Psoas muscle (tissue), 8 donors: ENCODE measurements around the gene NEK6. TPM values are rescaled to one million over a fixed set of nuclear protein-coding genes. Genes with fewer than 3 reads are reported as not detected.

Experiments
- ATAC-seq, 4 donors: fragments of 200-7000 bp; cut with Tn5 transposase; one replicate each; pipeline ENCODE4 v1.9.1; 2020; ENCODE audit warnings: moderate library complexity in 3 of 4, mild to moderate bottlenecking in 2 of 4
- DNase-seq, 2 donors: peaks; one replicate each; pipeline ENCODE4 v3.0.0-alpha.2; 2020
- H3K27ac ChIP-seq: fragments of 200-600 bp; one replicate; pipeline ENCODE4 v1.8.0; 2022
- H3K27me3 ChIP-seq, 3 donors: fragments of 200-600 bp in 1 of 3; one replicate each; pipeline versions ENCODE4 v1.6.1 to v1.8.0; 2013 to 2022; ENCODE audit warnings: low read length in 2 of 3, mild to moderate bottlenecking in 2 of 3, moderate library complexity in 1 of 3; ENCODE audit not compliant: insufficient read depth in 3 of 3
- H3K36me3 ChIP-seq, 2 donors: fragments of 200-600 bp in 1 of 2; one replicate each; pipeline versions ENCODE4 v1.6.1 to v1.8.0; 2013 to 2022; ENCODE audit warnings: low read depth in 1 of 2, mild to moderate bottlenecking in 1 of 2, moderate library complexity in 1 of 2; ENCODE audit not compliant: insufficient read depth in 1 of 2
- H3K4me1 ChIP-seq: fragments of 200-600 bp; one replicate; pipeline ENCODE4 v1.8.0; 2022
- H3K4me3 ChIP-seq: fragments of 200-600 bp; one replicate; pipeline ENCODE4 v1.8.0; 2022; ENCODE audit warnings: mild to moderate bottlenecking
- H3K9me3 ChIP-seq: fragments of 200-600 bp; one replicate; pipeline ENCODE4 v1.8.0; 2022
- WGBS, 3 donors: extraction: QIAGEN DNeasy Blood & Tissue Kit; methylation state at CpG; one replicate each; pipeline versions ENCODE4 v1.1.6 to v1.1.7; 2013; 5-methylcytosine and 5-hydroxymethylcytosine counted together
- intact Hi-C, 2 donors: fragments of 100-400 bp; cut with DNase I; formaldehyde crosslinking; loops; one replicate each; pipeline versions ENCODE4 v1.11.0 to v1.14.2; 2022
- polyA plus RNA-seq, 3 donors: library from polyadenylated mRNA; stranded (reverse); fragments of 200-250 nt; gene quantifications; one replicate each; pipeline ENCODE4 v1.2.3, GENCODE V29; 2013
- total RNA-seq, 4 donors: library from RNA; stranded (reverse); fragmentation: NEBNext Ultra II Directional in 2 of 4; extraction: Animal tissue kit (Norgen Biotek cat#: 25700) in 2 of 4; gene quantifications; one replicate each; pipeline versions ENCODE4 v1.2.1 to v1.2.4, GENCODE V29; 2021 to 2023
- TF ChIP-seq, protein P1 (sequence below): fragments of 200-600 bp; IDR thresholded peaks from one replicate; pipeline ENCODE4 v1.8.0; 2022; ENCODE audit warnings: antibody characterized with exemption
- donor health status: healthy with polysubstance abuse.
- donor health status: DM: no; HTN: no; CAD: no; lungs with moderate emphysema.
- donor health status: Bipolar disorder and iron deficiency.
- donor health status: healthy.
- donor health status: DM: yes; HTN: yes; CAD: no.
- donor health status: DM: no; HTN: no; CAD: no.
- donor health status: DM: no; HTN: no; CAD: no.
- donor health status: DM: yes; HTN: yes; CAD: no.

The NEK6 gene
- total and polyA plus RNA-seq, 7 donors = 2.0 to 16.0 (median 5.3) TPM

DNA sequence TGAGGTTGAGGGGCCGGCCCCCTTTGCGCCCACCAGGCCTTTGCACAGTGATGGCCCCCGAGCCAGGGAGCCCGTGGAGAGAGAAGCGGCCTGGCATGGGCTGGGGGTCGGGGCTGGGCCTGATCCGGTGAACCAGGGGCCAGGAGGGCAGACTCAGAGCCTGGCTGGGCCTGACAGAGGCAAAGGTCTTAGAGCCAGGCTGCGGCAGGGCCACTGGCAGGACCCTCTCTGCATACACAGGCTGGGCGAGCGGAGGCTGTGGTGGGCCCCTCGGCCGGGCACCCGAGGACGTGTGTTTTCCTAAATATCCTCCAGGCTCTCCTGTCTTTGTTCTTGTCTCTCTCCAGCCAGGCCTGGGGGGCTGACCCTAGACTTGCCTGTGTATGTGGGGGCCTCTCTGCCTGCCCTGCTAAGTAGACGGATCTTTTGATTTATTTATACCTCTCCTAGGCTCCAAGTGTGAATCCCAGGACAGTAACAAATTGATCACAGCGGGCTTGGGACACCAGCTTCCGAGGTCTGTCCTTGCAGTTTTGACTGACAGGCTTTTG is 933 bp downstream of the NEK6 start:
- peaks cover 29% of the 10 kb centered on the region for H3K4me1 ChIP-seq
- 14 to 48% (median 20%) methylated on average over 15 to 17 of the region's 17 CpGs for WGBS, 3 donors
- H3K27ac ChIP-seq = peak overlapping the region; percentile 76
- H3K36me3 ChIP-seq = no peaks in the 10 kb centered on the region
- peak overlapping the region; percentile 84 for H3K4me3 ChIP-seq
- intact Hi-C loops = no loop called here
- DNase-seq = peak in 1 of 2 donors; percentile 56
- ATAC-seq = peak; percentile 23 to 53 (median 40)
- TF ChIP-seq, protein P1, sequence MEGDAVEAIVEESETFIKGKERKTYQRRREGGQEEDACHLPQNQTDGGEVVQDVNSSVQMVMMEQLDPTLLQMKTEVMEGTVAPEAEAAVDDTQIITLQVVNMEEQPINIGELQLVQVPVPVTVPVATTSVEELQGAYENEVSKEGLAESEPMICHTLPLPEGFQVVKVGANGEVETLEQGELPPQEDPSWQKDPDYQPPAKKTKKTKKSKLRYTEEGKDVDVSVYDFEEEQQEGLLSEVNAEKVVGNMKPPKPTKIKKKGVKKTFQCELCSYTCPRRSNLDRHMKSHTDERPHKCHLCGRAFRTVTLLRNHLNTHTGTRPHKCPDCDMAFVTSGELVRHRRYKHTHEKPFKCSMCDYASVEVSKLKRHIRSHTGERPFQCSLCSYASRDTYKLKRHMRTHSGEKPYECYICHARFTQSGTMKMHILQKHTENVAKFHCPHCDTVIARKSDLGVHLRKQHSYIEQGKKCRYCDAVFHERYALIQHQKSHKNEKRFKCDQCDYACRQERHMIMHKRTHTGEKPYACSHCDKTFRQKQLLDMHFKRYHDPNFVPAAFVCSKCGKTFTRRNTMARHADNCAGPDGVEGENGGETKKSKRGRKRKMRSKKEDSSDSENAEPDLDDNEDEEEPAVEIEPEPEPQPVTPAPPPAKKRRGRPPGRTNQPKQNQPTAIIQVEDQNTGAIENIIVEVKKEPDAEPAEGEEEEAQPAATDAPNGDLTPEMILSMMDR = no peak
- no peaks in the 10 kb centered on the region for H3K27me3 ChIP-seq
- no peaks in the 10 kb centered on the region for H3K9me3 ChIP-seq

DNA sequence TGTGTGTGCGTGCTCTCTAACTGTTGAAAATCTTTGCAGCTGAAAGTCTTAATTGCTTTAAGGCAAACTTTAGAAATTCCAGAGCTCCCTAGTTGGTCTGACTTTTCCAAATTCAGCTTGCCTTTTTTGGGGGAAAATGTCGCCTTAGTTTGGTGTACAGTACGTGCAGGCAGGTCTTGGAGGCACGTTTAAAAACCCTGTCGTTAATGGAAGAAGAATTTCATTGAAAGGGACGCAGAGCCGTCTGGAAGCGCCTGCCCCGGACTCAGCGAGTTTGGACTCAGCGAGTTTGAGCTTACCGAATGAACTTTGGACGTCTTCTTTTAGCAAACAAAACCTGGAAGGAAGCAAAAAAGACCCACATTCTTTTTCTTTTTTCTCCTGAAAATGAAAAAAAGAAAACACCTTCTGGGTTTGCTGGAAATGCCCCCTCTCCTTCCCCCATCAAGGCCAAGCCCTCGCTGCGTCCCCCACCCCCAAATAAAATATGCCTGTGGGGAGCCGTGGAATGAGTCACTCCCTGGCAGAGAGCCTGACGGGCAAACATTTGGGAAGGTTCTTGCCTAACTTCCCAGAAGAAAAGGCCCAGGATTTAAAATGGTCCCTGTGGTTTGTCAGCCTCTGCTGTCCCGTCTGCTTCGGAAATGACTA is 1.5 kb downstream of the NEK6 start:
- peaks cover 35% of the 10 kb centered on the region for H3K4me1 ChIP-seq
- no peaks in the 10 kb centered on the region for H3K9me3 ChIP-seq
- TF ChIP-seq, protein P1 = no peak
- ATAC-seq (peak in 3 of 4 donors; percentile 25 to 48 (median 43)), DNase-seq (peak; percentile 79 to 81)
- no peaks in the 10 kb centered on the region for H3K36me3 ChIP-seq
- WGBS, 3 donors = 42 to 57% (median 45%) methylated on average over 19 of the region's 19 CpGs
- H3K4me3 ChIP-seq = peak overlapping the region; percentile 84
- peak overlapping the region; percentile 76 for H3K27ac ChIP-seq
- intact Hi-C loops = no loop called here
- no peaks in the 10 kb centered on the region for H3K27me3 ChIP-seq

DNA sequence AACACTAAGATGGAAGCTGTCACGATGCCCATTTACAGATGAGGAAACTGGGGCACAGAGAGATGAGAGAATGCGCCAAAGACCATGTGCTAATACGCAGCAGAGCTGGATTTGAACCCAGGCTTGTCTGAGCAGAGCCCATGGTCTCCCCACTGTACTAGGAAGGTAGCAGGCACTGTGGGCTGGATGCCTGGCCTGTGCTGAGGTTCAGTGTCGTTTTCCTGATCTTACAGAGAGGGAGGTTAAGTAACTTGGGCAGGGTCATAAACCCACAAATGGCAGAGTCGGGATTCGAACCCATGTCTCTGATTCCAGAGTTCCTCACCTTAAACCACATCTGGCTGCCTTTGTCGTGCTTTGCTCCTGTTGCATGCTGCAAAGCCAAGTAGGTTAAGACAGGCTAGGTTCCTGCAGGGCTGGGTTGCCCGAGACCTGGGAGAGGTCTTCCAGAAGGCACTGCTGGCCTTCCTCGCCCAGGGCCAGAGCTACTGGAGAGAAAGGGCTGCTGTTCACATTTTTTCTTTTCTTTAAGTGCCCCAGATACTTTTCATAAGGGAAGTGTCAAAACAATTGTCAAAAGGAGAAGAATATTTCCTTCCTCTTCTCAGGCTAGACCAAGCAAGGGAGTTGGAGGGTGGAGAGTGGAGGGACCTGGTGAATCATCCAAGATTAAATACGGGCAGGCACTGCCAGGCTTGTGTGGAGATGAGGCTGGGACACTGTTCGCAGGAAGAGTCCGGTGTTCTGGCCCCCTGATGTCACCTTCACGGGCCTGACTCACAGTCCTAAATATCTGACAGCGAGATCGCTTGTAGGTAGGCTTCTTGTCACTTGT is 3.2 kb downstream of the NEK6 start:
- H3K27ac ChIP-seq = peak overlapping the region; percentile 76
- intact Hi-C loops = no loop called here
- peaks cover 35% of the 10 kb centered on the region for H3K4me1 ChIP-seq
- no peaks in the 10 kb centered on the region for H3K9me3 ChIP-seq
- no peaks in the 10 kb centered on the region for H3K36me3 ChIP-seq
- H3K4me3 ChIP-seq = peak overlapping the region; percentile 6
- DNase-seq = no peak
- 64 to 79% (median 74%) methylated on average over 15 of the region's 15 CpGs for WGBS, 3 donors
- TF ChIP-seq, protein P1 = no peak
- ATAC-seq = peak; percentile 45 to 70 (median 51)
- H3K27me3 ChIP-seq = no peaks in the 10 kb centered on the region

DNA sequence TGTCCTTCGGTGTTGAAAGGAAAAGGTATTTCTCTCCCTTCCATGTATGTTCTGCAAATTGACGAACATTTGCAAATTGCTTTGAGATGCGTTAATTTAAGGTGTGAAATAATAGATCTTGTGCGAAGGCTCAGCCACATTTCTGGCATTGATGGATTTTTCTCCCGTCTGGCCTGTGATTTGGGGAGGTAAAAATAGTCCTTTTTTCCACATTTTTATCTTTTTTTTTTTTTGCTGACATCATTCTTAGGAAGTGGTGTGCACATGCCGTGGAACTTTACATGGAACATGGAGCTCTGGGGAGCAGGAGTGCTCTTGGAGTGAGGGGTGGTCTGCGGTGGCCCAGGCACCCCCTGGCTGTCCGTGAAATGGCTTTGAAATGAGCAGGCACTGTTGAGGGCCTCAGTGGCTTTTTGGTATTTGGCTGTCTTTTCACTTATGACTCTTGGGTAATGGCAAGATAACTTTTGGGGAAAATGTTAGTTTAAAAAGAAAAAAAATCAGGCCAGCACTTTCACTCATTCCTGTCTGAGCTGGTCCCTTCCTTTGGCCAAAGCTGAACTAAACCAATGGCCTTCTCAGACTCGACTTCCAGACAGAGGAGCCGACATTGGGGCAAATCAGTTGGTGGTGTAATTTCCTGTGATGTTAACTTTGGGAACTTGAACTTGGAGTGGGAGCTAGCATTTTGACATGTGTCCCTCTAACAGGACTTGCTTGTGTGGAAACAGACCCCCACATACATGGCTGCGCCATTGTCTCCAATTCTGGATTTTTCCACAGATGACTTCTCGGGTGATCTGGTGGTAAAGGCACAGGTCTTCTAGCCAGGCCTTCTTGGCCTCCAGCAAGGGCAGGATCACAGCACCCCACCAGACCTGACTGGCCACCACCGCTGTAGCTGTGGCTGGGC is 4.2 kb downstream of the NEK6 start:
- no peaks in the 10 kb centered on the region for H3K27me3 ChIP-seq
- peak overlapping the region; percentile 6 for H3K4me3 ChIP-seq
- TF ChIP-seq, protein P1 = no peak
- WGBS, 3 donors = 79 to 84% (median 83%) methylated on average over 13 of the region's 13 CpGs
- intact Hi-C loops = no loop called here
- DNase-seq = no peak
- ATAC-seq = no peak
- no peaks in the 10 kb centered on the region for H3K9me3 ChIP-seq
- H3K4me1 ChIP-seq = peaks cover 40% of the 10 kb centered on the region
- H3K36me3 ChIP-seq = no peaks in the 10 kb centered on the region
- H3K27ac ChIP-seq = peak overlapping the region; percentile 76
